ENCODE measurements around the gene KSR1.
"Not testable (repeated sequence)": the region's sequence is repeated elsewhere in the genome, so short reads cannot be mapped to it uniquely, and the experiment has no call there.

Gene KSR1

GRCh38 chr17:27428781-27429505 is 27.3 kb upstream of the KSR1 start:
- no peaks in the 10 kb centered on the region for H3K9me3 ChIP-seq (ENCODE audit: insufficient read depth, low read depth, low read length)
- no peak overlapping the region for H3K27ac ChIP-seq (ENCODE audit: low read length)
- no peaks in the 10 kb centered on the region for H3K27me3 ChIP-seq (ENCODE audit: insufficient read depth, low read length)
- H3K9ac ChIP-seq (ENCODE audit: low read depth, low read length), result no peak overlapping the region
- H3K36me3 ChIP-seq (ENCODE audit: insufficient read depth, low read depth, low read length), result no peaks in the 10 kb centered on the region
- no peaks in the 10 kb centered on the region for H3K4me1 ChIP-seq (ENCODE audit: insufficient read depth, low read length)
- no peak overlapping the region for H3K4me3 ChIP-seq (ENCODE audit: low read length)

GRCh38 chr17:27429666-27430382 is 26.4 kb upstream of the KSR1 start:
- Histone ChIP-seq H3K27me3 (ENCODE audit: insufficient read depth, low read length) (no peaks in the 10 kb centered on the region), H3K4me3 (ENCODE audit: low read length) (no peak overlapping the region), H3K9ac (ENCODE audit: low read depth, low read length) (no peak overlapping the region), H3K27ac (ENCODE audit: low read length) (no peak overlapping the region), H3K4me1 (ENCODE audit: insufficient read depth, low read length) (no peaks in the 10 kb centered on the region), H3K9me3 (ENCODE audit: insufficient read depth, low read depth, low read length) (no peaks in the 10 kb centered on the region), H3K36me3 (ENCODE audit: insufficient read depth, low read depth, low read length) (no peaks in the 10 kb centered on the region)

DNA sequence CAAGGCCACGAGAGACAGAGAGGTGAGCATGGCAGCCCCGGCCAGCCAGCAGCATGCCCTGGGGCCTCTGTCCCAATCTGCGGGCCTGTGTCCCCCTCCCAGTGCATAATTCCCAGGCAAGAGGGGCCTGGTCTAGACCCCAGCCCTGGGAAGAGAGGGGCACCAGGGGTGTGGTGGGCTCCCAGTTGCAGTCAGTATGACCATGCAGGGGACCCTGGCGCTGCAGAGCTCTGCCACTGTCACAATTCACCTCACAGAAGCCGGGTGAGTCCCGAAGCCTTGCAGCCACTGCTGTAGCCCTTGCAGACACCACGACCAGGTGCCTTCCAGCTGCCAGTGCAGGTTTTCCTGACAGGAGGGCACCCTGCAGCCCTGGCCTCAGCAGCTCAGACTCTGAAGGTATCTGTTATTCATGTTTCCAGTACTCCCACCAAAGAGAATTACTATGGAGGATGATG is 25.8 kb upstream of the KSR1 start:
- Histone ChIP-seq H3K4me3 (ENCODE audit: low read length) (no peak overlapping the region), H3K27ac (ENCODE audit: low read length) (no peak overlapping the region), H3K27me3 (ENCODE audit: insufficient read depth, low read length) (no peaks in the 10 kb centered on the region), H3K36me3 (ENCODE audit: insufficient read depth, low read depth, low read length) (no peaks in the 10 kb centered on the region), H3K9ac (ENCODE audit: low read depth, low read length) (no peak overlapping the region), H3K4me1 (ENCODE audit: insufficient read depth, low read length) (no peaks in the 10 kb centered on the region), H3K9me3 (ENCODE audit: insufficient read depth, low read depth, low read length) (no peaks in the 10 kb centered on the region)

GRCh38 chr17:27430882-27431491 is 25.3 kb upstream of the KSR1 start:
- Histone ChIP-seq H3K4me1 (ENCODE audit: insufficient read depth, low read length) (no peaks in the 10 kb centered on the region), H3K4me3 (ENCODE audit: low read length) (no peak overlapping the region), H3K36me3 (ENCODE audit: insufficient read depth, low read depth, low read length) (no peaks in the 10 kb centered on the region), H3K27me3 (ENCODE audit: insufficient read depth, low read length) (no peaks in the 10 kb centered on the region), H3K9me3 (ENCODE audit: insufficient read depth, low read depth, low read length) (no peaks in the 10 kb centered on the region), H3K9ac (ENCODE audit: low read depth, low read length) (no peak overlapping the region), H3K27ac (ENCODE audit: low read length) (no peak overlapping the region)

- no peaks in the 10 kb centered on the region for H3K9me3 ChIP-seq (ENCODE audit: insufficient read depth, low read depth, low read length)
- no peak overlapping the region for H3K27ac ChIP-seq (ENCODE audit: low read length)
- H3K4me1 ChIP-seq (ENCODE audit: insufficient read depth, low read length), result no peaks in the 10 kb centered on the region
- H3K4me3 ChIP-seq (ENCODE audit: low read length), result no peak overlapping the region
- H3K36me3 ChIP-seq (ENCODE audit: insufficient read depth, low read depth, low read length), result no peaks in the 10 kb centered on the region
- no peak overlapping the region for H3K9ac ChIP-seq (ENCODE audit: low read depth, low read length)
- no peaks in the 10 kb centered on the region for H3K27me3 ChIP-seq (ENCODE audit: insufficient read depth, low read length)
These were observed 22.7 kb upstream of the KSR1 start for GRCh38 chr17:27433521-27433920.

DNA sequence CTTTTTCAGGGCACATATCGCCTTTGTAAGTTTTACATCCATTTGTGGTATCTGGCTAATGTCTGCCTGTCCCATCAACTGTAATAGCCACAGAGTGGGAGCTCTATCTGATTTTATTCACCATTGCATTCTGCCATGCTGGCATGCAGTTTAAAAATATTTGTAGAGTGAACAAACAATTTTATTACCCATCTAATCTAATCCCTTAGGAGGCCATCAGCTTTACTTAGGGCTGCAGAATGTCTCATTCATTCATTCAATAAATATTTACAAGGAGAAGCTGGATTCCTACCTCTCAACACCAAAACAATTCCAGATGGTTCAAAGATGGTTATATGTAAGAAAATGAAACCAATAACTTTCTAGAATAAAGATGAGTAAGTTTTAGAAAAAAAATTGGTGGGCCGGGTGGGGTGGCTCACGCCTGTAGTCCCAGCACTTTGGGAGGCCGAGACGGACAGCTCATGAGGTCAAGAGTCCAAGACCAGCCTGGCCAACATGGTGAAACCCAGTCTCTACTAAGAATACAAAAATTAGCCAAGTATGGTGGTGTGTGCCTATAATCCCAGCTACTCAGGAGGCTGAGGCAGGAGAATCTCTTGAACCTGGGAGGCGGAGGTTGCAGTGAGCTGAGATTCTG is 20.7 kb upstream of the KSR1 start:
- H3K4me1 ChIP-seq (ENCODE audit: insufficient read depth, low read length); H3K27ac ChIP-seq (ENCODE audit: low read length); H3K27me3 ChIP-seq (ENCODE audit: insufficient read depth, low read length); H3K36me3 ChIP-seq (ENCODE audit: insufficient read depth, low read depth, low read length); H3K9me3 ChIP-seq (ENCODE audit: insufficient read depth, low read depth, low read length); H3K9ac ChIP-seq (ENCODE audit: low read depth, low read length); H3K4me3 ChIP-seq (ENCODE audit: low read length): not testable (repeated sequence)

- Histone ChIP-seq H3K4me3 (ENCODE audit: low read length) (no peak overlapping the region), H3K36me3 (ENCODE audit: insufficient read depth, low read depth, low read length) (no peaks in the 10 kb centered on the region), H3K9ac (ENCODE audit: low read depth, low read length) (no peak overlapping the region), H3K27ac (ENCODE audit: low read length) (no peak overlapping the region), H3K4me1 (ENCODE audit: insufficient read depth, low read length) (no peaks in the 10 kb centered on the region), H3K9me3 (ENCODE audit: insufficient read depth, low read depth, low read length) (no peaks in the 10 kb centered on the region), H3K27me3 (ENCODE audit: insufficient read depth, low read length) (no peaks in the 10 kb centered on the region)
These were observed 17.8 kb upstream of the KSR1 start for GRCh38 chr17:27438348-27438998.

DNA sequence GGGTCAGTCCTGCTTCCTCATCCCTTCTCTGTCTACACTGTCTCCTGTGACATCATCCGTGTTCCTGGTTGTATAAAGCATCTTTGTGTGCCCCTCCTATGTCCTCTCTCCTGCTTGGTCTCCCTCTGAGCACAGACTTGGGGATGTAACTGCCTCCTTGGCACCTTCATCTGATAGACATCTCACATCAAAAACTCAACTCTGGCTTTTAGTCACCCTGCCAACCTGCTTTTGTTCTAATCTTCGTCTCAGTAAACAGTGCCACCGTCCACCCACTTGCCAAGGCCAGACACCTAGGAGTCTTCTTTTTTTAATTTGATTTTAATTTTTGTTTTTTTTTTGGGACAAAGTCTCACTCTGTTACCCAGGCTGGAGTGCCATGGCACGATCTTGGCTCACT is 16.9 kb upstream of the KSR1 start:
- Histone ChIP-seq H3K9me3 (ENCODE audit: insufficient read depth, low read depth, low read length) (no peaks in the 10 kb centered on the region), H3K27me3 (ENCODE audit: insufficient read depth, low read length) (no peaks in the 10 kb centered on the region), H3K4me1 (ENCODE audit: insufficient read depth, low read length) (no peaks in the 10 kb centered on the region), H3K4me3 (ENCODE audit: low read length) (no peak overlapping the region), H3K9ac (ENCODE audit: low read depth, low read length) (no peak overlapping the region), H3K27ac (ENCODE audit: low read length) (no peak overlapping the region), H3K36me3 (ENCODE audit: insufficient read depth, low read depth, low read length) (no peaks in the 10 kb centered on the region)

GRCh38 chr17:27442702-27443101 is 13.5 kb upstream of the KSR1 start:
- no peaks in the 10 kb centered on the region for H3K27me3 ChIP-seq (ENCODE audit: insufficient read depth, low read length)
- no peaks in the 10 kb centered on the region for H3K36me3 ChIP-seq (ENCODE audit: insufficient read depth, low read depth, low read length)
- H3K27ac ChIP-seq (ENCODE audit: low read length), result no peak overlapping the region
- no peaks in the 10 kb centered on the region for H3K4me1 ChIP-seq (ENCODE audit: insufficient read depth, low read length)
- H3K9me3 ChIP-seq (ENCODE audit: insufficient read depth, low read depth, low read length), result no peaks in the 10 kb centered on the region
- H3K4me3 ChIP-seq (ENCODE audit: low read length), result no peak overlapping the region
- no peak overlapping the region for H3K9ac ChIP-seq (ENCODE audit: low read depth, low read length)

DNA sequence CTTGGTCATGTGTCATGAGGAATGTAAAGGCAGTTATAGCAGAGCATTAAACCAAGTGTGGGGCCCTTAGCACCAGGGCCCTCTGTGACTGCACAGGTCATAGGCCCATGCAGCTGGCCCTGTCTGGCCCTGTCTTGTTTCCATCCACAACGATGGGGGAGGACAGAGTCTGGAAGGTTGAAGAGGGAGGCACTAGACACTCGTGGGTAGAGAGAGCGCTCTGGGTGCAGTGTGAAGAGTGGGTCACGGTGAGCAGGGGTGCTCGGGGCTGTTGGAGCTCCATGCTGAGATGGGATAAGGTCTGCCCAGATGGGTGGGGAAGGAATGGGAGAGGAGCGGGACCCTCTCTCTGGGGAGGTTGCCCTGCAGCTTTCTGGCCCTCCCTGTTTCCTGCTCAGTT is 12.8 kb upstream of the KSR1 start:
- no peaks in the 10 kb centered on the region for H3K9me3 ChIP-seq (ENCODE audit: insufficient read depth, low read depth, low read length)
- H3K36me3 ChIP-seq (ENCODE audit: insufficient read depth, low read depth, low read length), result no peaks in the 10 kb centered on the region
- H3K4me3 ChIP-seq (ENCODE audit: low read length), result no peak overlapping the region
- H3K4me1 ChIP-seq (ENCODE audit: insufficient read depth, low read length), result no peaks in the 10 kb centered on the region
- H3K9ac ChIP-seq (ENCODE audit: low read depth, low read length), result no peak overlapping the region
- H3K27ac ChIP-seq (ENCODE audit: low read length), result no peak overlapping the region
- H3K27me3 ChIP-seq (ENCODE audit: insufficient read depth, low read length), result no peaks in the 10 kb centered on the region

DNA sequence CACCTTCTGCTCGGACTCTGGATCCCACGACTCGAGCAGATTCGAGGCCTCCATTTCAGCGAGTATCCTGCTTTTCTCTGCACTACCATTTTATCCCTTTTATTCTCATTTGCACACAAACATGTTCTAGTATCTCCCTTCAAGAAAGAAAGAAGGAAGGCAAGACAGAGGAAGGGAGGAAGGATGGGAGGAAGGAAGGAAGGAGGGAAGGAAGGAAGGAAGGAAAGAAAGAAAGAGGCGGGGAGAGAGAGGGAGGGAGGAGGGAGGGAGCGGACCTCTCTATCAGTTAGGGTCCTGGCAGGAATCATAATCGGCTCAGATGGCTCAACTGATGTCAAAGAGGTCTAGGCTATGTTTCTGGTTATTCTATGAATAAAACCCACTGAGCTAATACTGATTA is 10.3 kb upstream of the KSR1 start:
- no peaks in the 10 kb centered on the region for H3K36me3 ChIP-seq (ENCODE audit: insufficient read depth, low read depth, low read length)
- no peaks in the 10 kb centered on the region; the same call in 1 of the 2 replicates for H3K27me3 ChIP-seq (ENCODE audit: insufficient read depth, low read length)
- no peak overlapping the region for H3K4me3 ChIP-seq (ENCODE audit: low read length)
- no peaks in the 10 kb centered on the region for H3K4me1 ChIP-seq (ENCODE audit: insufficient read depth, low read length)
- no peaks in the 10 kb centered on the region for H3K9me3 ChIP-seq (ENCODE audit: insufficient read depth, low read depth, low read length)
- no peak overlapping the region for H3K27ac ChIP-seq (ENCODE audit: low read length)
- H3K9ac ChIP-seq (ENCODE audit: low read depth, low read length), result no peak overlapping the region

Data from iPS-20b (cell line).